Fibroblast of lung (primary cell): ENCODE measurements around the gene NUBPL. TPM values are rescaled to one million over a fixed set of nuclear protein-coding genes. Genes with fewer than 3 reads are reported as not detected.

Experiments used
- DNase-seq, 2 donors: peaks; one replicate each; pipeline versions ENCODE4 v3.0.0 to v3.0.0-alpha.2; 2010; ENCODE audit warnings: low read depth in 2 of 2
- H2AFZ ChIP-seq: 2 replicates; pipeline ENCODE4 v1.5.1; 2012; ENCODE audit warnings: low read length, control low read depth, inconsistent platforms
- H3K27ac ChIP-seq: 2 replicates; pipeline ENCODE4 v1.5.1; 2011; ENCODE audit warnings: low read length, control low read depth; ENCODE audit not compliant: insufficient read depth
- H3K27me3 ChIP-seq: 2 replicates; pipeline ENCODE4 v1.5.1; 2011; ENCODE audit warnings: mild to moderate bottlenecking, low read length; ENCODE audit not compliant: control insufficient read depth, insufficient read depth
- H3K36me3 ChIP-seq: 2 replicates; pipeline ENCODE4 v1.5.1; 2011; ENCODE audit warnings: low read length; ENCODE audit not compliant: control insufficient read depth, insufficient read depth
- H3K4me1 ChIP-seq: 2 replicates; pipeline ENCODE4 v1.5.1; 2011; ENCODE audit warnings: low read length; ENCODE audit not compliant: control insufficient read depth, insufficient read depth; ENCODE audit errors: extremely low read depth
- H3K4me2 ChIP-seq: 2 replicates; pipeline ENCODE4 v1.5.1; 2011; ENCODE audit warnings: low read length, control low read depth; ENCODE audit not compliant: insufficient read depth; ENCODE audit errors: extremely low read depth
- H3K4me3 ChIP-seq, 4 experiments: fragments of 200-600 bp in 1 of 4; sonication (generic) in 1 of 4; replicated peaks in 1 of 4; 2 replicates each; pipeline ENCODE4 v1.5.1; 2011 to 2016; ENCODE audit warnings: low read length in 4 of 4, low read depth in 3 of 4, mild to moderate bottlenecking in 3 of 4, control low read depth in 2 of 4, inconsistent platforms in 1 of 4, mixed read lengths in 1 of 4; ENCODE audit not compliant: insufficient read depth in 1 of 4; ENCODE audit errors: control extremely low read depth in 1 of 4
- H3K79me2 ChIP-seq: 2 replicates; pipeline ENCODE4 v1.5.1; 2012; ENCODE audit warnings: mild to moderate bottlenecking, low read length, inconsistent platforms; ENCODE audit not compliant: control insufficient read depth, insufficient read depth
- H3K9ac ChIP-seq: 2 replicates; pipeline ENCODE4 v1.5.1; 2011; ENCODE audit warnings: mild to moderate bottlenecking, low read length, control low read depth; ENCODE audit not compliant: insufficient read depth
- H3K9me3 ChIP-seq: 2 replicates; pipeline ENCODE4 v1.5.1; 2012; ENCODE audit warnings: low read depth, low read length; ENCODE audit not compliant: control insufficient read depth, insufficient read depth
- H4K20me1 ChIP-seq: 2 replicates; pipeline ENCODE4 v1.5.1; 2011; ENCODE audit warnings: low read length; ENCODE audit not compliant: control insufficient read depth, insufficient read depth; ENCODE audit errors: extremely low read depth
- EZH2 ChIP-seq: IDR thresholded peaks from 2 replicates; pipeline ENCODE4 v1.5.1; 2012; ENCODE audit warnings: low read length, control low read depth, mild to moderate bottlenecking; ENCODE audit errors: missing control alignments
- polyA plus RNA-seq, 2 donors: library from polyadenylated mRNA; depleted of rRNA in 1 of 2; stranded (reverse) in 1 of 2; unstranded in 1 of 2; fragments of >200 nt; gene quantifications; 2 replicates each; pipeline ENCODE4 v1.2.1, GENCODE V29; 2011 to 2012; ENCODE audit warnings: missing spikeins in 1 of 2
- total RNA-seq: library from RNA; depleted of rRNA; stranded (reverse); fragments of >200 nt; gene quantifications from 2 replicates; pipeline ENCODE4 v1.2.1, GENCODE V29; 2014
- TF ChIP-seq, protein P1 (sequence below), 2 donors: IDR thresholded peaks in 1 of 2; conservative IDR thresholded peaks in 1 of 2; 1 replicate in 1 of 2; 2 replicates in 1 of 2; pipeline ENCODE4 v1.5.1; 2011 to 2012; ENCODE audit warnings: low read length in 2 of 2, control low read depth in 1 of 2, inconsistent platforms in 1 of 2, low read depth in 1 of 2, mild to moderate bottlenecking in 1 of 2

Gene NUBPL
- total and polyA plus RNA-seq, 2 donors (not counting 1 experiment from before 2014, with no cell fraction given), result 9.0 to 10.7 TPM

DNA sequence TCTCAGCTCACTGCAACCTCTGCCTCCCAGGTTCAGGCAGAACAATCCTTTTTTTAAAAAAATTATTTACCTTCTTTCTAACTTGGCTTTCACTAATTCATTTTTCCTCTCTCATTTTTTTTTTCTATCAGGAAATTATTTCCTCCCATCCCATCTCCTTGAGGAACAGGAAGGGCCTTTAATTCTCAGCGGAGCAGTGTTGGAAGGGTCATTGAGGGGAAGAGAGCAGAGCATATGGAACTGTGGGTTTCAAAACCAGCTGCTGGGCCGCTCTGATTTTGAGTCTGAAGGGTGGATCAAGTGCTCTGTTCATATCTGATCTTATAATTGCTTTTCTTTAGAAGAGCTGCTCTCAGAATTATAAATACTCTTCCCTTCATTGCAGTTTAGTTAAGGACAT lies 29.0 kb downstream of the NUBPL start:
- no peak overlapping the region for H3K4me3 ChIP-seq
- DNase-seq, result no peak
- TF ChIP-seq, protein P1, sequence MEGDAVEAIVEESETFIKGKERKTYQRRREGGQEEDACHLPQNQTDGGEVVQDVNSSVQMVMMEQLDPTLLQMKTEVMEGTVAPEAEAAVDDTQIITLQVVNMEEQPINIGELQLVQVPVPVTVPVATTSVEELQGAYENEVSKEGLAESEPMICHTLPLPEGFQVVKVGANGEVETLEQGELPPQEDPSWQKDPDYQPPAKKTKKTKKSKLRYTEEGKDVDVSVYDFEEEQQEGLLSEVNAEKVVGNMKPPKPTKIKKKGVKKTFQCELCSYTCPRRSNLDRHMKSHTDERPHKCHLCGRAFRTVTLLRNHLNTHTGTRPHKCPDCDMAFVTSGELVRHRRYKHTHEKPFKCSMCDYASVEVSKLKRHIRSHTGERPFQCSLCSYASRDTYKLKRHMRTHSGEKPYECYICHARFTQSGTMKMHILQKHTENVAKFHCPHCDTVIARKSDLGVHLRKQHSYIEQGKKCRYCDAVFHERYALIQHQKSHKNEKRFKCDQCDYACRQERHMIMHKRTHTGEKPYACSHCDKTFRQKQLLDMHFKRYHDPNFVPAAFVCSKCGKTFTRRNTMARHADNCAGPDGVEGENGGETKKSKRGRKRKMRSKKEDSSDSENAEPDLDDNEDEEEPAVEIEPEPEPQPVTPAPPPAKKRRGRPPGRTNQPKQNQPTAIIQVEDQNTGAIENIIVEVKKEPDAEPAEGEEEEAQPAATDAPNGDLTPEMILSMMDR (conservative IDR thresholded peaks at IDR 0.05 in 1 of 2, IDR thresholded peaks at IDR 0.05 in 1 of 2; ENCODE audit: low read depth in 1 of 2, low read length in 2 of 2), result no peak
- no peak for TF ChIP-seq EZH2
- H3K79me2 ChIP-seq, result no peaks in the 10 kb centered on the region
- no peaks in the 10 kb centered on the region for H4K20me1 ChIP-seq
- no peaks in the 10 kb centered on the region for H3K9me3 ChIP-seq
- no peaks in the 10 kb centered on the region for H3K4me1 ChIP-seq
- H3K36me3 ChIP-seq, result no peaks in the 10 kb centered on the region
- no peak overlapping the region for H2AFZ ChIP-seq
- no peaks in the 10 kb centered on the region for H3K27me3 ChIP-seq
- no peak overlapping the region for H3K27ac ChIP-seq
- no peak overlapping the region for H3K4me2 ChIP-seq
- H3K9ac ChIP-seq, result no peak overlapping the region

DNA sequence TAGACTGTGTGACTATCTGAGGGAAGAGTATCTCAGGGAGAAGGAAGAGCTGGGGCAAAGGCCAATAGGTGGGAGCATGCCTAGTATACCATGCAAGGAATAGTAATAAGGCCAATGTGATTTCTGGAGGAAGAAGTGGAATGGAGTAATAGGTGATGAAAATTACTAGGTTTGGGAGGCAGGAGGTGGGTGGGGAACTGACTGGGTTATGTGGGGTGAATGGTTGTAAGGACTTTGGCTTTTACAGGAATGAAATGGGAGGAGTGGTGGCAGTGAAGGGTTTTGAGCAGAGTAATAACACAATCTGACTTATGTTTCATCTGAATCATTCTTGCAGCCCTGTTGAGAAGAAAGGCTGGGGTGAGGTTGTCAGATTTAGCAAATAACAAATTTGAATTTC lies 30.9 kb downstream of the NUBPL start:
- TF ChIP-seq, protein P1 (conservative IDR thresholded peaks at IDR 0.05 in 1 of 2, IDR thresholded peaks at IDR 0.05 in 1 of 2; ENCODE audit: low read depth in 1 of 2, low read length in 2 of 2), result no peak
- TF ChIP-seq EZH2, result no peak

DNA sequence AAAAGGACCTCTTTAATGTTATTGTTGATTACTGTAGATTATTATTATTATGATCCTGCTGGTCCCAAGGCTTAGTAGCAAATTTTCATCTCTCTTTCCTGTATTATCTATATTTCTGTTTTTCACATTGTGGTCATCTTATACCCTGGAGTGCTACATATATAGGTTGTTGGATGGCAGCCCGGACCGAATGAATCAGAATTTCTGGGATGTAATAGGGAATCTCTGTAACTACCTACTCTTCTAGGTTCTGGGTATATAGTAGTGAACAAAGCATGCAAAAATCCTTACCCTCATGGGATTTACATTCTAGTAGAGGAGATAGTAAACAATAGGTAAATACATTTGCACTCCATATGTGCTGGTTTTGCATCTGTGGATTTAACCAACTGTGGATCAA lies 31.4 kb downstream of the NUBPL start:
- Histone ChIP-seq H3K4me3 (no peak overlapping the region), H4K20me1 (no peaks in the 10 kb centered on the region), H3K4me1 (no peaks in the 10 kb centered on the region), H3K4me2 (no peak overlapping the region), H3K79me2 (no peaks in the 10 kb centered on the region), H3K27ac (no peak overlapping the region), H3K9me3 (no peaks in the 10 kb centered on the region), H3K9ac (no peak overlapping the region), H2AFZ (no peak overlapping the region), H3K27me3 (no peaks in the 10 kb centered on the region), H3K36me3 (no peaks in the 10 kb centered on the region)
- DNase-seq, result peak; percentile 9 to 17
- TF ChIP-seq, protein P1 (conservative IDR thresholded peaks at IDR 0.05 in 1 of 2, IDR thresholded peaks at IDR 0.05 in 1 of 2; ENCODE audit: low read depth in 1 of 2, low read length in 2 of 2), result no peak
- TF ChIP-seq EZH2, result no peak

More for the DNA sequence above, 30.9 kb downstream of the NUBPL start:
- no peak for DNase-seq
- H3K4me2 ChIP-seq, result no peak overlapping the region
- no peaks in the 10 kb centered on the region for H3K36me3 ChIP-seq
- H3K9me3 ChIP-seq, result no peaks in the 10 kb centered on the region
- no peak overlapping the region for H3K4me3 ChIP-seq
- H3K4me1 ChIP-seq, result no peaks in the 10 kb centered on the region
- no peaks in the 10 kb centered on the region for H3K27me3 ChIP-seq
- H3K79me2 ChIP-seq, result no peaks in the 10 kb centered on the region
- no peak overlapping the region for H3K27ac ChIP-seq
- H4K20me1 ChIP-seq, result no peaks in the 10 kb centered on the region
- no peak overlapping the region for H2AFZ ChIP-seq
- no peak overlapping the region for H3K9ac ChIP-seq
